ENCODE results near the gene SH3PXD2A. TPM values are rescaled to one million over a fixed set of nuclear protein-coding genes. Genes with fewer than 3 reads are reported as not detected.
A peak's percentile ranks its signal among the peaks of the same experiment; 100 is the strongest.

Gene SH3PXD2A
- total and polyA plus RNA-seq, 2 of the 4 experiments (the other 2 are of a cell fraction), result 6.3 to 23.0 TPM

- ATAC-seq (ENCODE audit: low read depth), result no peak
- intact Hi-C loops (cut with micrococcal nuclease), result no loop called here
- Histone ChIP-seq H4K20me1 (ENCODE audit: insufficient read depth, low read length) (peaks cover 10% of the 10 kb centered on the region), H2BK20ac (ENCODE audit: low read depth, low read length) (no peak overlapping the region), H4K8ac (ENCODE audit: low read depth in 2 of 2, low read length in 2 of 2) (no peak overlapping the region; a peak in 1 of 4 replicates), H2AK5ac (ENCODE audit: low read depth, low read length) (no peak overlapping the region; the same call in 1 of the 2 replicates), H3K9me1 (ENCODE audit: insufficient read depth, low read length) (peaks cover 6% of the 10 kb centered on the region), H3K4me2 (ENCODE audit: low read depth, low read length) (no peak overlapping the region), H3K18ac (ENCODE audit: low read depth, low read length) (no peak overlapping the region), H3K14ac (replicated peaks; ENCODE audit: low read depth, low read length) (no peak overlapping the region), H3K9me3 (ENCODE audit: control insufficient read depth, insufficient read depth, low read length) (no peaks in the 10 kb centered on the region), H3K27me3 (ENCODE audit: control insufficient read depth, insufficient read depth, low read length) (no peaks in the 10 kb centered on the region), H3K4ac (ENCODE audit: low read depth, low read length) (no peak overlapping the region), H3K27ac (ENCODE audit: insufficient read depth, low read length) (no peak overlapping the region), H3K36me3 (ENCODE audit: control insufficient read depth, insufficient read depth, low read length) (no peaks in the 10 kb centered on the region), H4K5ac (ENCODE audit: low read depth, low read length) (no peak overlapping the region), H3K79me1 (ENCODE audit: low read depth in 1 of 2, low read length in 2 of 2) (peaks cover 6 to 37% of the 10 kb centered on the region in 2 experiments; a peak in 3 of 4 replicates), H3K4me3 (ENCODE audit: insufficient read depth, low read depth, low read length) (no peak overlapping the region), H2BK15ac (ENCODE audit: low read depth, low read length) (no peak overlapping the region), H2AFZ (replicated peaks; ENCODE audit: low read length, poor library complexity) (no peak overlapping the region), H3K9ac (ENCODE audit: low read depth, low read length) (no peak overlapping the region), H2BK120ac (ENCODE audit: low read depth, low read length) (no peak overlapping the region), H2BK5ac (ENCODE audit: low read depth, low read length, poor library complexity, severe bottlenecking) (no peak overlapping the region), H3K4me1 (ENCODE audit: control insufficient read depth, insufficient read depth, low read length) (peaks cover 4% of the 10 kb centered on the region), H3K23ac (ENCODE audit: low read depth, low read length) (no peak overlapping the region), H3K56ac (ENCODE audit: extremely low read depth, insufficient read depth, low read length) (no peak overlapping the region), H4K91ac (ENCODE audit: insufficient read depth, low read depth, low read length) (no peak overlapping the region), H2AK9ac (replicated peaks; ENCODE audit: low read depth, low read length, poor library complexity) (peak overlapping the region; percentile 69)
- dilution Hi-C loops (cut with HindIII; ENCODE audit: low sequenced_read_pairs, unreplicated experiment), result no loop called here
- POLR2A ChIA-PET (ENCODE audit: unreplicated experiment), result no interaction called here
- BruUV-seq (replicated peaks), result no TSS peak
- CTCF ChIA-PET, result no interaction called here
- in situ Hi-C loops (cut with MboI; ENCODE audit: low sequenced_read_pairs), result no loop called here
- TF ChIP-seq CEBPB (IDR thresholded peaks at IDR 0.05; ENCODE audit: low read depth, low read length) (no peak), RCOR1 (IDR thresholded peaks at IDR 0.05; ENCODE audit: insufficient replicate concordance, low read length) (no peak), MXI1 (IDR thresholded peaks at IDR 0.05; ENCODE audit: borderline replicate concordance, low read depth, low read length) (no peak), BHLHE40 (IDR thresholded peaks at IDR 0.05; ENCODE audit: low read depth, low read length) (no peak), POLR2A (IDR thresholded peaks at IDR 0.05; ENCODE audit: low read depth, low read length) (no peak), USF2 (IDR thresholded peaks at IDR 0.05; ENCODE audit: low read depth, low read length) (no peak), CHD1 (IDR thresholded peaks at IDR 0.05; ENCODE audit: low read depth, low read length) (no peak), MAZ (IDR thresholded peaks at IDR 0.05; ENCODE audit: borderline replicate concordance, low read depth, low read length) (no peak), SMC3 (IDR thresholded peaks at IDR 0.05; ENCODE audit: low read depth, low read length) (no peak), FOS (IDR thresholded peaks at IDR 0.05; ENCODE audit: low read depth, low read length) (no peak), RAD21 (IDR thresholded peaks at IDR 0.05; ENCODE audit: low read length) (no peak), MAFK (IDR thresholded peaks at IDR 0.05; ENCODE audit: low read depth, low read length) (no peak), RFX5 (IDR thresholded peaks at IDR 0.05; ENCODE audit: low read depth, low read length) (no peak), NFE2L2 (IDR thresholded peaks at IDR 0.05; ENCODE audit: low read depth, low read length) (no peak)
- TF ChIP-seq, protein P1, sequence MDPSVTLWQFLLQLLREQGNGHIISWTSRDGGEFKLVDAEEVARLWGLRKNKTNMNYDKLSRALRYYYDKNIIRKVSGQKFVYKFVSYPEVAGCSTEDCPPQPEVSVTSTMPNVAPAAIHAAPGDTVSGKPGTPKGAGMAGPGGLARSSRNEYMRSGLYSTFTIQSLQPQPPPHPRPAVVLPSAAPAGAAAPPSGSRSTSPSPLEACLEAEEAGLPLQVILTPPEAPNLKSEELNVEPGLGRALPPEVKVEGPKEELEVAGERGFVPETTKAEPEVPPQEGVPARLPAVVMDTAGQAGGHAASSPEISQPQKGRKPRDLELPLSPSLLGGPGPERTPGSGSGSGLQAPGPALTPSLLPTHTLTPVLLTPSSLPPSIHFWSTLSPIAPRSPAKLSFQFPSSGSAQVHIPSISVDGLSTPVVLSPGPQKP (IDR thresholded peaks at IDR 0.05; ENCODE audit: borderline replicate concordance, low read depth, low read length), result no peak
- TF ChIP-seq, protein P2, sequence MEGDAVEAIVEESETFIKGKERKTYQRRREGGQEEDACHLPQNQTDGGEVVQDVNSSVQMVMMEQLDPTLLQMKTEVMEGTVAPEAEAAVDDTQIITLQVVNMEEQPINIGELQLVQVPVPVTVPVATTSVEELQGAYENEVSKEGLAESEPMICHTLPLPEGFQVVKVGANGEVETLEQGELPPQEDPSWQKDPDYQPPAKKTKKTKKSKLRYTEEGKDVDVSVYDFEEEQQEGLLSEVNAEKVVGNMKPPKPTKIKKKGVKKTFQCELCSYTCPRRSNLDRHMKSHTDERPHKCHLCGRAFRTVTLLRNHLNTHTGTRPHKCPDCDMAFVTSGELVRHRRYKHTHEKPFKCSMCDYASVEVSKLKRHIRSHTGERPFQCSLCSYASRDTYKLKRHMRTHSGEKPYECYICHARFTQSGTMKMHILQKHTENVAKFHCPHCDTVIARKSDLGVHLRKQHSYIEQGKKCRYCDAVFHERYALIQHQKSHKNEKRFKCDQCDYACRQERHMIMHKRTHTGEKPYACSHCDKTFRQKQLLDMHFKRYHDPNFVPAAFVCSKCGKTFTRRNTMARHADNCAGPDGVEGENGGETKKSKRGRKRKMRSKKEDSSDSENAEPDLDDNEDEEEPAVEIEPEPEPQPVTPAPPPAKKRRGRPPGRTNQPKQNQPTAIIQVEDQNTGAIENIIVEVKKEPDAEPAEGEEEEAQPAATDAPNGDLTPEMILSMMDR (conservative IDR thresholded peaks at IDR 0.05; ENCODE audit: low read depth, low read length), result no peak
- DNase-seq, result no peak
- 17% methylated on average over 1 of the region's 4 CpGs; no CpG with 5 or more reads in 1 of the 2 experiments for WGBS, 2 experiments (ENCODE audit: extremely low coverage in 2 of 2, insufficient read length in 1 of 2)
Observed at GRCh38 chr10:103812432-103812831, 42.9 kb downstream of the SH3PXD2A start.
